Testis (tissue), 2 donors: ENCODE measurements around the gene EOGT.

ENCODE experiments used
- POLR2A ChIP-seq: fragments of 450-650 bp; IDR thresholded peaks from one replicate; pipeline ENCODE4 v1.6.1; 2017; ENCODE audit warnings: antibody characterized with exemption, mild to moderate bottlenecking, moderate library complexity
- TF ChIP-seq, protein P1 (sequence below), 3 experiments: fragments of 450-650 bp in 2 of 3; fragments of 200-600 bp in 1 of 3; sonication (generic) in 1 of 3; IDR thresholded peaks; one replicate each; pipeline ENCODE4 v1.5.1; 2016 to 2019; ENCODE audit warnings: antibody characterized with exemption in 3 of 3, mild to moderate bottlenecking in 2 of 3, moderate library complexity in 1 of 3

- TF ChIP-seq, protein P1, sequence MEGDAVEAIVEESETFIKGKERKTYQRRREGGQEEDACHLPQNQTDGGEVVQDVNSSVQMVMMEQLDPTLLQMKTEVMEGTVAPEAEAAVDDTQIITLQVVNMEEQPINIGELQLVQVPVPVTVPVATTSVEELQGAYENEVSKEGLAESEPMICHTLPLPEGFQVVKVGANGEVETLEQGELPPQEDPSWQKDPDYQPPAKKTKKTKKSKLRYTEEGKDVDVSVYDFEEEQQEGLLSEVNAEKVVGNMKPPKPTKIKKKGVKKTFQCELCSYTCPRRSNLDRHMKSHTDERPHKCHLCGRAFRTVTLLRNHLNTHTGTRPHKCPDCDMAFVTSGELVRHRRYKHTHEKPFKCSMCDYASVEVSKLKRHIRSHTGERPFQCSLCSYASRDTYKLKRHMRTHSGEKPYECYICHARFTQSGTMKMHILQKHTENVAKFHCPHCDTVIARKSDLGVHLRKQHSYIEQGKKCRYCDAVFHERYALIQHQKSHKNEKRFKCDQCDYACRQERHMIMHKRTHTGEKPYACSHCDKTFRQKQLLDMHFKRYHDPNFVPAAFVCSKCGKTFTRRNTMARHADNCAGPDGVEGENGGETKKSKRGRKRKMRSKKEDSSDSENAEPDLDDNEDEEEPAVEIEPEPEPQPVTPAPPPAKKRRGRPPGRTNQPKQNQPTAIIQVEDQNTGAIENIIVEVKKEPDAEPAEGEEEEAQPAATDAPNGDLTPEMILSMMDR (IDR thresholded peaks at IDR 0.05), result no peak
- TF ChIP-seq POLR2A, result no peak
Measured at GRCh38 chr3:68941055-68941454, 72.4 kb downstream of the EOGT start.
